ENCODE data around the gene ZNF839. TPM values are rescaled to one million over a fixed set of nuclear protein-coding genes. Genes with fewer than 3 reads are reported as not detected.

The ZNF839 gene
- 6.0 to 7.0 TPM (median 6.3 TPM) in 5 replicates for total RNA-seq (2022; extraction: Qiagen RNA extraction)

GRCh38 chr14:102319351-102320032 lies at the start of gene ZNF839:
Gene ZNF839 (plus strand): TSS chr14:102319746. CDS start chr14:102319766, 20 bp downstream.

DNA sequence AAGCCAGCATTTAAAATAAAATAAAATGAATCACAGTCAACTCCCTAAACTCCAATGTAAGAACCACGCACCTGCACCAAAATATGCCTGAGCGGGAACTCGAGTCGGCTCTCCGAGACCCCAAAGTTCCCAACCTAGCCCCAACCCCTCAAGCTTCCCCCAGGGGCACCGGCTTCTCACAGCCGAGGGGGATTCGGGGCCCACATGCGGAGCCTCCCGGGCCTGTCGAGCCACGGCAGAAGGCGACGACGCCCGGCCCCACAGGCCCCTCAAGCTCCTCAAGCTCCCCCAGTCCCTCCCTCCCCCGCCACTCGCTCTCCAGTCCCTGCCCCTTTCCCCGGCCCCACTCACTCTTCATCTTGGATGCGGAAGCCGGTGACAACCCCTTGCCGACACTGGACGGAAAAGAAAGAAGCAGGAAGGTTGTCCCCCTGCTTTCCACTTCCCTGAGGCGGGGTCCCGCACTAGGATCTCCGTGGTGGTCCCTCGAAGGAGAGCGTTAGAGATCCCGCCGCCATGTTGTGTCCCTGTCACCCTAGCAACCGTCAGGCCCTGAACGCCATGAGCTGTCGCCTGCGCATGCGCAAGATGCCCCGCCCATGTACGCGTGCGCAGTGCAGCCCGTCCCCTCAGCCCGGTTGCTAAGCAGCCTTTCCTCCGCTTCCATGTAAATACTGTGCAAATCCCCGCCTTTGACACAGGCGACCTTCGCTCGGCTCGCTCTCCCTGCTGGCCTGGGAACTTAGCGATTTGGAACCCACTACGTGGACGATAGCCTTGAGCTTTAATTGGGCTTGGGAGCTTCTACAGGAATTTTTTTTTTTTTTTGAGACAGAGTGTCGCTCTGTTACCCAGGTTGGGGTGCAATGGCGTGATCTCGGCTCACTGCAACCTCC lies 14.7 kb upstream of the ZNF839 start, which contains the start of gene MOK:
MOK (minus strand) TSS at position 554 of the 896 bp plus-strand sequence; CDS start at position 358, 196 bp downstream.

DNA sequence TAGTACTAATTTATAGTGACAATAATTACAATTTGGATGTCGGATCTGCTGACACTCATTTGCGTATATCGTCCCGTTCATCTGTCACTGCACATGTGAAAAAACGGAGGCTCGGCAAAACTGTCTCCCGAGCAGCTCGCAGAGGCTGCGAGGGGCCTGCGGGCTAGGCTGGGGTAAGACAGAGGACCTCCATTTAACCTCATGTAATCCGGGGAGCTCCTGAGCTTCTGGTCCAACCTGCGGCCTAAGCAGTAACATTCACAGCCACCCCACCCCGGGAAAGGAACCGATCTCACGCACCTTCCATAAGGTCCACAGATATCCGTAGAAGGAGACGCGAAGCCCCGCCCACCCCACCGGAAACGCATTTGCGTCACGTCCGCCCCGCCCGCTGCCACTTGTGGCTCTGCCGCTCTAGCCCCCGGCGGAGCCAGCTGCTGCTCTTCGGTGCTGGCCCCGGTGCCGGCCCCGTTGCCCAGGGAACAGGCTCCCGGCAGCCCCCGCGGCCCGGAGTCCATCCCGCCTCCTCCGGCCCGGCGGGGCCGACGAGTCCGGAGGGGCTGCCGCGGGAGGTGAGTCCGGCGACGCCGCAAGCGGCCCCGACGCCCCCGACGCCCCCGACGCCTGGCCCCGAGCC lies 43.1 kb downstream of the ZNF839 start, which contains the start of the genes CINP and TECPR2:
CINP (minus strand) TSS at position 346 of the 637 bp plus-strand sequence; CDS start at position 307, 39 bp downstream.
TECPR2 (plus strand) TSS at position 397 of the 637 bp plus-strand sequence. CDS start 13,781 bp downstream, outside the sequence.

Other genes with a start within 250 kb of the ZNF839 start
- 637 to 1,221 TPM (median 735 TPM) in 5 replicates for gene HSP90AA1, start 232.7 kb upstream of the ZNF839 start, total RNA-seq (2022; extraction: Qiagen RNA extraction)
- 20.0 to 22.4 TPM (median 21.7 TPM) in 5 replicates for gene WDR20, start 179.8 kb upstream of the ZNF839 start, total RNA-seq (2022; extraction: Qiagen RNA extraction)
- gene MOK, start 14.6 kb upstream of the ZNF839 start, total RNA-seq (2022; extraction: Qiagen RNA extraction): 18.0 to 22.0 TPM (median 20.6 TPM) in 5 replicates
- 55.0 to 62.6 TPM (median 58.3 TPM) in 5 replicates for gene CINP, start 43.1 kb downstream of the ZNF839 start, total RNA-seq (2022; extraction: Qiagen RNA extraction)
- gene TECPR2, start 43.2 kb downstream of the ZNF839 start, total RNA-seq (2022; extraction: Qiagen RNA extraction): 6.0 to 8.9 TPM (median 7.7 TPM) in 5 replicates
- 5.2 to 11.3 TPM (median 10.6 TPM) in 5 replicates for gene ANKRD9, start 190.0 kb downstream of the ZNF839 start, total RNA-seq (2022; extraction: Qiagen RNA extraction)

Data from A549 treated with Hydrocortisone at 1 μM for 4 hours (cell line).